WERI-Rb-1 (cell line): Measurements from ENCODE around the gene JHY.
A peak's percentile ranks its signal among the peaks of the same experiment; 100 is the strongest.

Experiments used
- DNase-seq: peaks from one replicate; pipeline ENCODE4 v3.0.0-alpha.2; 2020
- H3K27ac ChIP-seq: fragments of 250-450 bp; sonication (Bioruptor Pico); 2 replicates; pipeline ENCODE4 v1.5.1; 2020; ENCODE audit warnings: mild to moderate bottlenecking, moderate library complexity
- H3K27me3 ChIP-seq: fragments of 250-450 bp; sonication (Bioruptor Pico); 2 replicates; pipeline ENCODE4 v1.5.1; 2021; ENCODE audit warnings: mild to moderate bottlenecking, low read depth, moderate library complexity; ENCODE audit not compliant: insufficient read depth, severe bottlenecking
- H3K36me3 ChIP-seq: fragments of 250-450 bp; sonication (Bioruptor Pico); 2 replicates; pipeline ENCODE4 v1.5.1; 2020; ENCODE audit warnings: mild to moderate bottlenecking, moderate library complexity
- H3K4me3 ChIP-seq: 2 replicates; pipeline ENCODE4 v1.5.1; 2011; ENCODE audit warnings: low read depth, mild to moderate bottlenecking, control low read depth, low read length
- H3K9me3 ChIP-seq: fragments of 250-450 bp; sonication (Bioruptor Pico); 2 replicates; pipeline ENCODE4 v1.5.1; 2021; ENCODE audit warnings: mild to moderate bottlenecking, moderate library complexity; ENCODE audit not compliant: severe bottlenecking
- TF ChIP-seq, protein P1 (sequence below): IDR thresholded peaks from 2 replicates; pipeline ENCODE4 v1.5.1; 2011; ENCODE audit warnings: low read depth, mild to moderate bottlenecking, control low read depth, inconsistent platforms, low read length

The JHY gene

GRCh38 chr11:122979815-122980595, 97.4 kb downstream of the JHY start:
- H3K4me3 ChIP-seq = no peak overlapping the region
- no peaks in the 10 kb centered on the region for H3K36me3 ChIP-seq
- DNase-seq = no peak
- peaks cover 3% of the 10 kb centered on the region for H3K27me3 ChIP-seq
- no peak overlapping the region for H3K27ac ChIP-seq
- TF ChIP-seq, protein P1, sequence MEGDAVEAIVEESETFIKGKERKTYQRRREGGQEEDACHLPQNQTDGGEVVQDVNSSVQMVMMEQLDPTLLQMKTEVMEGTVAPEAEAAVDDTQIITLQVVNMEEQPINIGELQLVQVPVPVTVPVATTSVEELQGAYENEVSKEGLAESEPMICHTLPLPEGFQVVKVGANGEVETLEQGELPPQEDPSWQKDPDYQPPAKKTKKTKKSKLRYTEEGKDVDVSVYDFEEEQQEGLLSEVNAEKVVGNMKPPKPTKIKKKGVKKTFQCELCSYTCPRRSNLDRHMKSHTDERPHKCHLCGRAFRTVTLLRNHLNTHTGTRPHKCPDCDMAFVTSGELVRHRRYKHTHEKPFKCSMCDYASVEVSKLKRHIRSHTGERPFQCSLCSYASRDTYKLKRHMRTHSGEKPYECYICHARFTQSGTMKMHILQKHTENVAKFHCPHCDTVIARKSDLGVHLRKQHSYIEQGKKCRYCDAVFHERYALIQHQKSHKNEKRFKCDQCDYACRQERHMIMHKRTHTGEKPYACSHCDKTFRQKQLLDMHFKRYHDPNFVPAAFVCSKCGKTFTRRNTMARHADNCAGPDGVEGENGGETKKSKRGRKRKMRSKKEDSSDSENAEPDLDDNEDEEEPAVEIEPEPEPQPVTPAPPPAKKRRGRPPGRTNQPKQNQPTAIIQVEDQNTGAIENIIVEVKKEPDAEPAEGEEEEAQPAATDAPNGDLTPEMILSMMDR = no peak
- no peaks in the 10 kb centered on the region for H3K9me3 ChIP-seq

DNA sequence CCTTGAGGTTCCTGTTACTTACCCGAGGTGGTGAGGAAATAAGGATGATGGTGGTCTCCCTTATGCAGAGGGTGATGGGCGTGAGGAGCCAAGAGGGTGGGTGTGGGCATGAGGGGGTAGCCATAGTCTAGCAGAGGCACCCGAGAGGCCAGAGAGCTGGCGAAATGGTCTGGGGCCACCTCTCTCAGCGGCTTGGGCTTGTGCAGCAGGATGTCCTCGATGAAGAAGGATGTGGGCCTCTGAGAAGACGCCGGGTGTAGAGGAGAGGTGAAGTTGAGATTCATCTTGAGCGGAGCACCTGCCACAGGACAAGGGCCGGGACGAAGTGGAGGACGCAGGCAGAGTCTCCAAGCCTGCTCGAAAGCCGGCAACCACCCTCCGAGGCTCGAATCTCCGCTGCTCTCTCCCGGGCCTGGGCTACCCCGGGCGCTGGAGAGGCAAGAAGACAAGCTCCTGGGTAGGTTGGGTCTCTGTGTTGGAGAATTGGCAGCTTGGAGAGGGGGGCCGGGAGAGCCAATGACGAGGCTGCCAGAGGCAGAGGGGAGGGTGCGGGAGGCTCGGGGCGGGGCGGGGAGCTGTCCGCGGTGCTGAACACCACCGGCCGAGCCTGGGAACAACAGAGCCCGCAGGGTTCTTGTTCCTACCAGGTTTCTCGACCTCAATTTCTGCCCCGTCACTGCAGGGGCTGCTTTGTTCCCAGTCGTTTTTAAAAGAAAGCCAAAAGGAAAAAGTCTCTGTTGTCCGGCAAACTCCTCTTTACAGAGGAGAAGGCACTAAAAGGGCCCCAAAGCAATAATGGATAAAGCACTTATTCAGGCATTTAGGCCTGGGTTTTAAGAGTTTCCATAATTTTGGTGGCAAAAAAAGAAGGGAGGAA, 99.1 kb downstream of the JHY start, which contains the start of gene BSX:
Gene BSX (minus strand): TSS at position 447 of the 877 bp plus-strand sequence. CDS start 163 bp downstream, at position 284.
- no peak for DNase-seq
- Histone ChIP-seq H3K27me3 (peaks cover 2% of the 10 kb centered on the region), H3K27ac (no peak within 1 kb of the TSS), H3K9me3 (no peaks in the 10 kb centered on the region), H3K4me3 (no peak within 1 kb of the TSS), H3K36me3 (no peaks in the 10 kb centered on the region)
- TF ChIP-seq, protein P1 = no peak

DNA sequence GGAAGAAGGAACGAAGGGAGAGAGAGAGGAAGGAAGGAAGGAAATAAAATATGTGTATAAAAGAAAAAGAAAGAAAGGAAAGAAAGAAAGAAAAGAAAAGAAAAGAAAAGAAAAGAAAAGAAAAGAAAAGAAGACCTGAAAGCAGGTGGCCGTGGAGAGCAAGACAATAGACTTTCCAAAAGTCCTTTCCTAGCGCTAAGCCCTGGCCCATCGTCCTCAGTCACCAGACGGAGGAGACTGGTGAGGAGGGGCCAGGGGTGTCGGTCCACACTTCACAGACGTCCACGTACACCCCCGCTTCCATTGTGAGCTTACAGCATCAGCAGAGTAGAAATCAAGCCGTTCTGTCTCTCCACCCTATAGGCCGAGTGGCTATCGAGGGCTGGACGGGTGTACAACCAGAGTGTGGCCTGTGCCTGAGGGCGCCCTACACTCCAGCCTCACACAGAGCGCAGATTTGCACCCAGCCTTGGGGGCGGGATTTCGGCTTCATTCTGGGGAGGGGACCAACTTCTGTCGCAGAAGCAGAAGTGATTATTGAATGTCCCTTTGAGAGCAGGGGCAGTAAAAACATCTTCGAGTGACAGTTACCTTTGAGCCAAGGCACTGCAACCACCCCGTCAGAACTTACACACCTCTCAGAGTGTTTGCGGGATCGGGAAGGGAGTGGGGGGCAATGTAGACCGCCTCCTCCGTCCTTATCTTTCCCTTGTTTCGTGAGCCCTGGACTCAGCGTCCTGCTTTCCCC, 101.1 kb downstream of the JHY start:
- Histone ChIP-seq H3K27me3 (no peaks in the 10 kb centered on the region), H3K36me3 (no peaks in the 10 kb centered on the region), H3K9me3 (no peaks in the 10 kb centered on the region), H3K27ac (peak overlapping the region; percentile 95), H3K4me3 (peak overlapping the region; percentile 95)
- peak; percentile 87 for DNase-seq
- TF ChIP-seq, protein P1 = peak; percentile 17; the same call in 1 of the 2 replicates

DNA sequence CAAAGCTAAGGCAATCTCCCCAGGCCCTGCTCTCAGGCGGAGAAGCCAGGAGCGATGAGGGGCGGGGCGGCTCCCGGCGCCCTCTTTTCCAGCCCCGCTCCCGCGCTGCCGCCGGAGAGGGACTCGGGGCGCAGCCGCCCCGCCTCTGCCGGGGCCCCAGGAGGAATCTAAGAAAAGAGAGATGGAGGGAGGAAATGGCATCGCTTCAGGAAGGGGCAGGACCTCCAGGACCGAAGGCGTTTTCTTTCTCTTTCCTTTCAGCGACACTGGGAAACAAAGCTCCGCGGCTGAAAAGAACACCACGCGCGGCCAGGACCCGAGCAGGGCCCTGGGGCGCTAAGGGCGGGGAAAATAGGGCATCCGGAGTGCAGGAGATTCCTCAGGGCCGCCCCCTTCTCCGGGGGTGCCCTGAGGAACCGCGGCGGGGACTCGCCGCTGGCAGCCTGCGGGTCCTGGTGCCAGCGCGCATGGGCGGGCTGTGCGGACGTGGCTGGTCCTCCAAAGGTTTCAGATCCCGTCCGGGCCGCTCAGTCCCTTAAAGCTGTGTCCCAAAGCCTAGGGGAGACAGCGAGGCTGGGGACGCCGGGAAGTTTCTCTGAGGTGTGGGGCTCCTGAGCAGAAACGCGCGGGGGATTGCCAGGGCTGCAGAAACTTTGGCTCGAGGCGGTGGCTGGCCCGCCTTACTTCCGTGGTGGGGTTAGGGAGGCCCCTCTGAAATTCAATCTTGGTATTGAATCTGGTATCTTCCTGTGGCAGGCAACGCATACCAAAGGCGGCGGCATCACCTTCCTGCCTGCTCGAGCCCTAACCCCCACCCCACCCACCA, 101.8 kb downstream of the JHY start:
- H3K4me3 ChIP-seq = peak overlapping the region; percentile 95
- H3K9me3 ChIP-seq = no peaks in the 10 kb centered on the region
- TF ChIP-seq, protein P1 = no peak
- H3K27ac ChIP-seq = peak overlapping the region; percentile 95
- H3K27me3 ChIP-seq = no peaks in the 10 kb centered on the region
- DNase-seq = peak; percentile 63
- H3K36me3 ChIP-seq = no peaks in the 10 kb centered on the region

GRCh38 chr11:122995526-122995925, 113.0 kb downstream of the JHY start:
- H3K36me3 ChIP-seq = no peaks in the 10 kb centered on the region
- H3K4me3 ChIP-seq = no peak overlapping the region
- peak; percentile 23 for DNase-seq
- H3K9me3 ChIP-seq = no peaks in the 10 kb centered on the region
- no peak overlapping the region for H3K27ac ChIP-seq
- TF ChIP-seq, protein P1 = no peak
- H3K27me3 ChIP-seq = no peaks in the 10 kb centered on the region
